Neuronal stem cell (in vitro differentiated cells): Measurements from ENCODE around the gene RTTN.

Source experiments
- DNase-seq: peaks from one replicate; pipeline ENCODE4 v3.0.0-alpha.2; 2013; ENCODE audit warnings: low spot score
- H2AFZ ChIP-seq: one replicate; pipeline ENCODE4 v1.6.1; 2013; ENCODE audit warnings: mild to moderate bottlenecking, low read length, inconsistent platforms
- H2AK5ac ChIP-seq: 2 replicates; pipeline ENCODE4 v1.6.1; 2013; ENCODE audit warnings: low read depth, mild to moderate bottlenecking, inconsistent platforms, low read length, moderate library complexity, mixed read lengths
- H2BK120ac ChIP-seq: 2 replicates; pipeline ENCODE4 v1.6.1; 2013; ENCODE audit warnings: low read depth, mild to moderate bottlenecking, inconsistent platforms, low read length, moderate library complexity, mixed read lengths
- H2BK12ac ChIP-seq: one replicate; pipeline ENCODE4 v1.6.1; 2013; ENCODE audit warnings: low read length, inconsistent platforms
- H2BK15ac ChIP-seq: 2 replicates; pipeline ENCODE4 v1.6.1; 2013; ENCODE audit warnings: mild to moderate bottlenecking, low read length, inconsistent platforms, mixed read lengths
- H2BK5ac ChIP-seq: one replicate; pipeline ENCODE4 v1.6.1; 2013; ENCODE audit warnings: inconsistent platforms, mild to moderate bottlenecking, low read length, moderate library complexity
- H3K14ac ChIP-seq: one replicate; pipeline ENCODE4 v1.6.1; 2013; ENCODE audit warnings: low read length, inconsistent platforms
- H3K18ac ChIP-seq: 2 replicates; pipeline ENCODE4 v1.6.1; 2013; ENCODE audit warnings: low read length, inconsistent platforms
- H3K23ac ChIP-seq: 2 replicates; pipeline ENCODE4 v1.6.1; 2013; ENCODE audit warnings: low read depth, mild to moderate bottlenecking, mixed read lengths, low read length, inconsistent platforms; ENCODE audit not compliant: poor library complexity
- H3K27ac ChIP-seq: replicated peaks from 3 replicates; pipeline ENCODE4 v1.5.1; 2013; ENCODE audit warnings: low read length, inconsistent platforms
- H3K27me3 ChIP-seq, 3 experiments: 2 replicates each; pipeline ENCODE4 v1.6.1; 2013; ENCODE audit warnings: low read length in 3 of 3, mild to moderate bottlenecking in 2 of 3, inconsistent platforms in 1 of 3, low read depth in 1 of 3, mixed read lengths in 1 of 3, moderate library complexity in 1 of 3; ENCODE audit not compliant: control insufficient read depth in 3 of 3, insufficient read depth in 3 of 3
- H3K36me3 ChIP-seq, 2 donors: replicated peaks in 1 of 2; 2 replicates each; pipeline ENCODE4 v1.6.1; 2013; ENCODE audit warnings: low read length in 2 of 2; ENCODE audit not compliant: control insufficient read depth in 2 of 2, insufficient read depth in 2 of 2
- H3K4ac ChIP-seq: 2 replicates; pipeline ENCODE4 v1.6.1; 2013; ENCODE audit warnings: inconsistent platforms, mild to moderate bottlenecking, low read length, moderate library complexity
- H3K4me1 ChIP-seq, 2 donors: 1 replicate in 1 of 2; 2 replicates in 1 of 2; pipeline ENCODE4 v1.6.1; 2013; ENCODE audit warnings: low read length in 2 of 2, low read depth in 1 of 2; ENCODE audit not compliant: control insufficient read depth in 2 of 2, insufficient read depth in 1 of 2
- H3K4me2 ChIP-seq: one replicate; pipeline ENCODE4 v1.6.1; 2013; ENCODE audit warnings: mild to moderate bottlenecking, low read length, inconsistent platforms; ENCODE audit not compliant: insufficient read depth, poor library complexity, severe bottlenecking
- H3K4me3 ChIP-seq, 2 donors: 2 replicates each; pipeline ENCODE4 v1.5.1; 2013; ENCODE audit warnings: low read length in 2 of 2, mild to moderate bottlenecking in 2 of 2, inconsistent platforms in 1 of 2, moderate library complexity in 1 of 2
- H3K79me1 ChIP-seq: one replicate; pipeline ENCODE4 v1.6.1; 2013; ENCODE audit warnings: low read depth, mild to moderate bottlenecking, inconsistent platforms, low read length, moderate library complexity
- H3K9ac ChIP-seq: one replicate; pipeline ENCODE4 v1.6.1; 2013; ENCODE audit warnings: mild to moderate bottlenecking, low read depth, low read length, inconsistent platforms; ENCODE audit not compliant: poor library complexity
- H3K9me3 ChIP-seq, 2 donors: replicated peaks in 1 of 2; 2 replicates each; pipeline versions ENCODE3 to v1.6.1; 2013; ENCODE audit warnings: low read length in 2 of 2, mild to moderate bottlenecking in 2 of 2, inconsistent platforms in 1 of 2, low read depth in 1 of 2, mixed read lengths in 1 of 2, moderate library complexity in 1 of 2; ENCODE audit not compliant: control insufficient read depth in 2 of 2, insufficient read depth in 1 of 2
- H4K8ac ChIP-seq: one replicate; pipeline ENCODE4 v1.6.1; 2013; ENCODE audit warnings: low read depth, mild to moderate bottlenecking, inconsistent platforms, low read length, moderate library complexity
- H4K91ac ChIP-seq: one replicate; pipeline ENCODE4 v1.6.1; 2013; ENCODE audit warnings: low read length, low read depth, mild to moderate bottlenecking, inconsistent platforms; ENCODE audit not compliant: poor library complexity
- WGBS, 2 donors: extraction: QIAGEN DNeasy Blood & Tissue Kit; methylation state at CpG; one replicate each; pipeline ENCODE4 v1.1.7; 2013; ENCODE audit warnings: missing lambda C conversion rate in 2 of 2, mixed read lengths in 1 of 2; ENCODE audit not compliant: insufficient read length in 2 of 2, insufficient replicate concordance in 1 of 2; ENCODE audit errors: extremely low coverage in 2 of 2; 5-methylcytosine and 5-hydroxymethylcytosine counted together

Gene RTTN

DNA sequence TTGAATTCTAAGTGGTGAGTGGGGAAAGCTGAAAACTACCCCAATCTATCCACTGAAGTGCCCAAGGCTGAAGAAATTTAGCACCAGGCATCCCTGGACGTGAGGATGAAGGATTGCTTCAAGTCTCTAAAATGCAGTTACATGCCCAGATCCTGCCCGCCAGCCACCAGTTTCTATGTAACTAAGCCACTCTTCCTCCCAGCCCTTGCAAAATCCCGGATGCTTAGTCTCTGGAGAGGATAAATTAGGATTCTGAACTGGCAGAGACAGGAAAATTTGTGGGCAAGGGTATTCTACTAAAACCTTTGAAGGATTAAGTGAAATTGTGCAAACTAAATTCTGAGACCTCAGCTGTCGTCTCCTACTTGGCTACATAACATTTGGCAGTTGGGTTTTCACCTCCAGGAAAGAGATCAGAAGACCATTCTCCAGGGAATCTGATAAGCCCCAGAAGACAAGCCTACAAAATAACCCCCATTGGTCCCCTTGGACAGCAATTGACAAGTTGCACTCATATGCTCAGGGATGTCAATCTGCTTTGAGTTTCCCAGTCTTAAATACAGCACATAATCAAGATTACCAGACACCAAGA is 163.9 kb downstream of the RTTN start:
- Histone ChIP-seq H3K36me3 (peaks cover 1 to 17% of the 10 kb centered on the region in 2 donors), H3K4me1 (no peaks in the 10 kb centered on the region), H2BK15ac (no peak overlapping the region), H3K27ac (no peak overlapping the region), H3K18ac (no peak overlapping the region), H3K23ac (no peak overlapping the region), H3K4me3 (no peak overlapping the region), H3K9ac (no peak overlapping the region), H4K8ac (no peak overlapping the region), H2BK120ac (no peak overlapping the region), H3K4me2 (no peak overlapping the region), H2BK5ac (no peak overlapping the region), H2AK5ac (no peak overlapping the region), H2BK12ac (no peak overlapping the region), H2AFZ (no peak overlapping the region), H3K27me3 (no peaks in the 10 kb centered on the region), H3K14ac (no peak overlapping the region), H3K4ac (no peak overlapping the region), H3K9me3 (no peaks in the 10 kb centered on the region), H4K91ac (no peak overlapping the region), H3K79me1 (no peaks in the 10 kb centered on the region)
- no CpG with 5 or more reads among the region's 4 CpGs for WGBS, 2 donors
- no peak for DNase-seq

DNA sequence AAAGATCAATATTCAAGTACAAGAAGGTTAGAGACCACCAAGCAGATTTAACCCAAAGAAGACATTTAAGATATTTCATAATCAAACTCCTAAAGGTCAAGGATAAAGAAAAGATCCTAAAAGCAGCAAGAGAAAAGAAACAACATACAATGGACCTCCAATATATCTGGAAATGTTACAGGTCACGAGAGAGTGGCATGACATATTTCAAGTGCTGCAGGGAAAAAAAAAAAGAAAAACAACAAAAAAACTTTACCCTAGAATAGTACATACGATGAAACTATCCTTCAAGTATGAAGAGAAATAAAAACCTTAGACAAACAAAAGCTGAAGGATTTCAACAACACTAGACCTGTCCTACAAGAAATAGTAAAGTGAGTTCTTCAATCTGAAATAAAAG is 166.3 kb downstream of the RTTN start:
- Histone ChIP-seq H3K4me2 (no peak overlapping the region), H3K4ac (no peak overlapping the region), H3K27ac (no peak overlapping the region), H2BK12ac (no peak overlapping the region), H2BK5ac (no peak overlapping the region), H2AK5ac (no peak overlapping the region), H4K8ac (no peak overlapping the region), H2BK15ac (no peak overlapping the region), H3K4me1 (no peaks in the 10 kb centered on the region), H3K27me3 (no peaks in the 10 kb centered on the region), H3K36me3 (peaks cover 1 to 13% of the 10 kb centered on the region in 2 donors), H3K9ac (no peak overlapping the region), H3K4me3 (no peak overlapping the region), H2BK120ac (no peak overlapping the region), H3K9me3 (no peaks in the 10 kb centered on the region), H3K14ac (no peak overlapping the region), H4K91ac (no peak overlapping the region), H3K23ac (no peak overlapping the region), H3K79me1 (no peaks in the 10 kb centered on the region), H2AFZ (no peak overlapping the region), H3K18ac (no peak overlapping the region)
- no CpG with 5 or more reads among the region's 2 CpGs for WGBS, 2 donors
- no peak for DNase-seq

DNA sequence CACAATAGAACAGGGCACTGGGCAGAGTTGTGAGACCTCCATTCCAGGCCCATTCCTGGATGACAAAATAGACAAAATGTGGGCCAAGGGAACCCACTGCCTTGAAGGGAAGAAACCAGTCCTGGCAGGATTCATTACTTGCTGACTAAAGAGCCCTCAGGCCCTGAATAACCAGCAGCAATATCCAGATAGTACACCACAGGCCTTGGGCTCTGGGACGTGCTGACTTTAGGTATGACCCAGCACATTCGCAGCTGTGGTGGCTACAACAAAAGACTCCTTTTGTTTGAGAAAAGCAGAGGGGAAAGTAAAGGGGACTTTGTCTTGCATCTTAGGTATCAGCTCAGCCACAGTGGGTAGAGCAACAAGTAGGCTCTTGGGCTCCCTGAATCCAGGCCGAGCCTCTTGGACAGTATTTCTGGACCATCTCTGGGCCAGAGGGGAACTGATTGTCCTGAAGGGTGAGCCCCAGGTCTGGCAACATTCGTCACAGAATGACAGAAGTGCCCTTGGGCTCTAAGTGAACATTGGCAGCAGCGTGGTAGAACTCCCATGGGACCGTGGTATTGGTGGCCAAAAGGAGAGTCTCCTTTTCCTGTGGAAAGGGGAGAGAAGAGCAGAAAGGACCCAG is 167.9 kb downstream of the RTTN start:
- H3K36me3 ChIP-seq: peaks cover 1 to 13% of the 10 kb centered on the region in 2 donors
- no peaks in the 10 kb centered on the region for H3K4me1 ChIP-seq
- H2BK120ac ChIP-seq: no peak overlapping the region
- H2AFZ ChIP-seq: no peak overlapping the region
- H3K9me3 ChIP-seq: no peaks in the 10 kb centered on the region
- H3K4ac ChIP-seq: no peak overlapping the region
- no peak overlapping the region for H2BK15ac ChIP-seq
- no CpG with 5 or more reads among the region's 6 CpGs for WGBS, 2 donors
- no peaks in the 10 kb centered on the region for H3K79me1 ChIP-seq
- H2AK5ac ChIP-seq: no peak overlapping the region
- H3K27me3 ChIP-seq: no peaks in the 10 kb centered on the region
- no peak overlapping the region for H3K4me2 ChIP-seq
- H3K23ac ChIP-seq: no peak overlapping the region
- no peak overlapping the region for H3K9ac ChIP-seq
- H3K14ac ChIP-seq: no peak overlapping the region
- no peak overlapping the region for H2BK12ac ChIP-seq
- H4K91ac ChIP-seq: no peak overlapping the region
- no peak overlapping the region for H2BK5ac ChIP-seq
- no peak overlapping the region for H3K18ac ChIP-seq
- H4K8ac ChIP-seq: no peak overlapping the region
- DNase-seq: no peak
- H3K4me3 ChIP-seq: no peak overlapping the region
- H3K27ac ChIP-seq: no peak overlapping the region

DNA sequence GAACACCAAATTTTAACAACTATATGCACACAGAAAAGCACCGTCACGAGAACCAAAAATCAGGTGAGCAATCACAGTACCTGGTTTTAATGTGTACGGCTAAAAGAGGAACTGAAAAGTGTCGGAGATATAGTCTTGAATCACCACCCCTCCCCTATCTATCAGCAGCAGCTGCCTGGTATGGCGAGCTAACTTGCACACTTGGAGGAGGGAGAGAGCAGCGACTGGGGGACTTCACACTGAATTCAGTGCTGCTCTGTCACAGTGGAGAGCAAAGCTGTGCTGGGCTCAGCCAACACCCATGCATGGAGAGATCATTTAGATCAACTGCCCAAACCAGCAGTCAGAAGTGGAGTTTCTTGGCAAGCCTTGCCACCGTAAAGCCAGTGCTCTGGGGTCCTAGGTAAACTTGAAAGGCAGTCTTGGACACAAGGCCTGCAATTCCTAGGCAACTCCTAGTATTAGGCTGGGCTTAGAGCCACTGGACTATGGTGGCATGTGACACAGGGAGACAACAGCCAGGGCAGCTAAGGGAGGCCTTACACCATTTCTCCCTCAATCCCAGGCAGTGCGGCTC is 168.6 kb downstream of the RTTN start:
- H3K4ac ChIP-seq: no peak overlapping the region
- H2BK120ac ChIP-seq: no peak overlapping the region
- H4K8ac ChIP-seq: no peak overlapping the region

More for the DNA sequence above, 168.6 kb downstream of the RTTN start:
- Histone ChIP-seq H3K4me2 (no peak overlapping the region), H3K9me3 (no peaks in the 10 kb centered on the region), H3K36me3 (peaks cover 1 to 13% of the 10 kb centered on the region in 2 donors), H2AFZ (no peak overlapping the region), H3K9ac (no peak overlapping the region), H4K91ac (no peak overlapping the region), H3K23ac (no peak overlapping the region), H3K27ac (no peak overlapping the region), H3K79me1 (peaks cover 2% of the 10 kb centered on the region), H2AK5ac (no peak overlapping the region), H3K4me3 (no peak overlapping the region), H2BK5ac (no peak overlapping the region), H3K27me3 (no peaks in the 10 kb centered on the region), H2BK12ac (no peak overlapping the region), H2BK15ac (no peak overlapping the region), H3K18ac (no peak overlapping the region), H3K14ac (no peak overlapping the region), H3K4me1 (no peaks in the 10 kb centered on the region)
- no CpG with 5 or more reads among the region's 8 CpGs for WGBS, 2 donors
- DNase-seq: no peak
